SK-N-SH (cell line): ENCODE measurements around the gene TMCC2. TPM values are rescaled to one million over a fixed set of nuclear protein-coding genes. Genes with fewer than 3 reads are reported as not detected.

Source experiments
- CHD2 ChIP-seq: fragments of 150-350 bp; IDR thresholded peaks from 2 replicates; pipeline ENCODE4 v1.6.1; 2018; ENCODE audit warnings: low read length; ENCODE audit not compliant: partially characterized antibody
- FOSL2 ChIP-seq: IDR thresholded peaks from 2 replicates; pipeline ENCODE4 v1.4.0; 2012; ENCODE audit warnings: low read depth, mild to moderate bottlenecking, moderate library complexity, borderline replicate concordance
- FOXJ3 ChIP-seq: sonication (generic); formaldehyde crosslinking; IDR thresholded peaks from 2 replicates; pipeline ENCODE4 v1.5.1; 2020; ENCODE audit warnings: mild to moderate bottlenecking, missing genetic modification reagents
- FOXM1 ChIP-seq: IDR thresholded peaks from 2 replicates; pipeline ENCODE4 v1.4.0; 2012; ENCODE audit warnings: low read depth, mild to moderate bottlenecking
- JUND ChIP-seq: IDR thresholded peaks from 2 replicates; pipeline ENCODE4 v1.4.0; 2012
- MEF2A ChIP-seq: IDR thresholded peaks from 2 replicates; pipeline ENCODE4 v1.4.0; 2012; ENCODE audit warnings: low read depth, borderline replicate concordance
- MXI1 ChIP-seq: IDR thresholded peaks from 2 replicates; pipeline ENCODE4 v1.6.1; 2012; ENCODE audit warnings: mild to moderate bottlenecking, low read depth, low read length, improper control_type of control experiment
- NFIC ChIP-seq: IDR thresholded peaks from 2 replicates; pipeline ENCODE4 v1.4.0; 2012; ENCODE audit warnings: borderline replicate concordance
- PBX3 ChIP-seq: IDR thresholded peaks from 2 replicates; pipeline ENCODE4; 2012
- POLR2AphosphoS5 ChIP-seq: IDR thresholded peaks from 2 replicates; pipeline ENCODE4 v1.6.1; 2012; ENCODE audit warnings: low read depth, low read length
- RAD21 ChIP-seq: IDR thresholded peaks from 2 replicates; pipeline ENCODE4 v1.6.1; 2012; ENCODE audit warnings: mild to moderate bottlenecking, low read length
- REST ChIP-seq: IDR thresholded peaks from 2 replicates; pipeline ENCODE4 v1.6.1; 2012; ENCODE audit warnings: mild to moderate bottlenecking, low read depth, low read length, moderate library complexity
- RFX5 ChIP-seq: IDR thresholded peaks from 2 replicates; pipeline ENCODE4 v1.6.1; 2012; ENCODE audit warnings: mild to moderate bottlenecking, improper control_type of control experiment, low read length
- RXRA ChIP-seq: IDR thresholded peaks from 2 replicates; pipeline ENCODE4 v1.4.0; 2012; ENCODE audit warnings: low read depth, mild to moderate bottlenecking, borderline replicate concordance
- SIN3A ChIP-seq: IDR thresholded peaks from 2 replicates; pipeline ENCODE4 v1.6.1; 2012; ENCODE audit warnings: low read depth, mild to moderate bottlenecking, low read length, moderate library complexity, borderline replicate concordance
- SMC3 ChIP-seq: IDR thresholded peaks from 2 replicates; pipeline ENCODE4 v1.6.1; 2012; ENCODE audit warnings: low read depth, low read length, improper control_type of control experiment
- TAF1 ChIP-seq: IDR thresholded peaks from 2 replicates; pipeline ENCODE4 v1.6.1; 2012; ENCODE audit warnings: low read depth, mild to moderate bottlenecking, low read length, moderate library complexity, borderline replicate concordance
- YY1 ChIP-seq: IDR thresholded peaks from 2 replicates; pipeline ENCODE4 v1.4.0; 2012; ENCODE audit warnings: low read depth, mild to moderate bottlenecking
- polyA plus RNA-seq, 3 experiments: library from polyadenylated mRNA; depleted of rRNA; stranded (reverse); fragments of >200 nt; gene quantifications; 2 replicates each; pipeline ENCODE4 v1.2.3, GENCODE V29; 2012
- TF ChIP-seq, protein P1 (sequence below): fragments of 150-350 bp; IDR thresholded peaks from 2 replicates; pipeline ENCODE4 v1.6.1; 2017; ENCODE audit warnings: antibody characterized with exemption, low read length, low read depth, borderline replicate concordance
- TF ChIP-seq, protein P2 (sequence below): IDR thresholded peaks from 2 replicates; pipeline ENCODE4 v1.4.0; 2012; ENCODE audit warnings: low read depth

The TMCC2 gene
- polyA plus RNA-seq, 1 of the 3 experiments (the other 2 are of a cell fraction): 6.0 TPM

DNA sequence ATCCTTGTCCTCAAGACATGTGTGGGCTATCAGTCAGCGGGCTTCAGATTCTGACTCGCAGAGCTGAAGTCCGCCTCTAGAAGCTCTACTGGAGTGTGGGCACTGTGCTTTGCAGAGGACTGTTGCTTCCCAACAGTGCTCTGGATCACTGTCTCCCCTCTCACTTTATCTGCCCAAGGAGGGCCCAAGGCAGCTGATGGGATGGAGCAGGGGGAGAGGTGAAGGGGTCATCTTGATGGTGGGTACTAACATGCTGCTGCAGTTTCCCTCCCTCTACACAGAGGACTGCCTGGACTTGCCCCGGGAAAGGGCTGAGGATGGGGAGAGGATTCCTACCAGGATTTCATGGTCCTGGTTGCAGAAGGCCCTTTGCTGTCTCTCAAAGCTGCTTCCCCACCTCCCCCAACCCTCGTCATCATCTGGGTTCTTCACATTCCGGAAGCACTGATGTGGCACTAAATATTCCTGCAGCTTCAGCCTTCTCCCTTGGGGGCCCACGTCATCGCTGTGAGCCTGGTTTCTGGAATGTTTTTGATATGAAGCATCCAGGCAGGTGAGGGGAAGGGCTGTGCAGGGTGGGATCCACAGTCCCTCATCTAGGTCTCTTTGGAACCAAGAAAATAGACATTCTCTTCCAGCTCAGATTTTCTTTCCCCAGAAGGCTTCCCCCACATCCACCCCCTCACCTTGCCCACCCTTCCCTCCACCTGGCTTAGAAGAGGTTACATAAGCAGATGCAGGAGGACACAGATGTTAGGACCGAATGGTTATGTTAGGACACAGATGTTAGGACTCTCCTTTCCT, 70.6 kb downstream of the TMCC2 start (continued):
- TF ChIP-seq REST (peak; percentile 67; the same call in 1 of the 2 replicates), FOSL2 (peak; percentile 94), TAF1 (no peak), CHD2 (no peak), SIN3A (peak; percentile 67; the same call in 1 of the 2 replicates), YY1 (no peak), POLR2AphosphoS5 (peak; percentile 49; the same call in 1 of the 2 replicates), MXI1 (no peak), RAD21 (no peak), FOXJ3 (CRISPR knock-in tag) (no peak), MEF2A (peak; percentile 47; the same call in 1 of the 2 replicates), RXRA (peak; percentile 67; the same call in 1 of the 2 replicates), NFIC (peak; percentile 64; the same call in 1 of the 2 replicates), PBX3 (peak; percentile 86), RFX5 (no peak), JUND (peak; percentile 96), FOXM1 (no peak), SMC3 (no peak)
- TF ChIP-seq, protein P1, sequence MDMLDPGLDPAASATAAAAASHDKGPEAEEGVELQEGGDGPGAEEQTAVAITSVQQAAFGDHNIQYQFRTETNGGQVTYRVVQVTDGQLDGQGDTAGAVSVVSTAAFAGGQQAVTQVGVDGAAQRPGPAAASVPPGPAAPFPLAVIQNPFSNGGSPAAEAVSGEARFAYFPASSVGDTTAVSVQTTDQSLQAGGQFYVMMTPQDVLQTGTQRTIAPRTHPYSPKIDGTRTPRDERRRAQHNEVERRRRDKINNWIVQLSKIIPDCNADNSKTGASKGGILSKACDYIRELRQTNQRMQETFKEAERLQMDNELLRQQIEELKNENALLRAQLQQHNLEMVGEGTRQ: no peak
- TF ChIP-seq, protein P2, sequence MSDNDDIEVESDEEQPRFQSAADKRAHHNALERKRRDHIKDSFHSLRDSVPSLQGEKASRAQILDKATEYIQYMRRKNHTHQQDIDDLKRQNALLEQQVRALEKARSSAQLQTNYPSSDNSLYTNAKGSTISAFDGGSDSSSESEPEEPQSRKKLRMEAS: peak; percentile 76
